Prostate gland (tissue), 2 donors: ENCODE data around the gene CTIF. TPM values are rescaled to one million over a fixed set of nuclear protein-coding genes. Genes with fewer than 3 reads are reported as not detected.

Experiments used
- DNase-seq: peaks from one replicate; pipeline ENCODE4 v3.0.0-alpha.2; 2019; ENCODE audit warnings: low spot score
- H3K27ac ChIP-seq, 2 donors: fragments of 200-600 bp; sonication (generic); 2 replicates each; pipeline ENCODE4 v1.5.1; 2017 to 2019
- H3K27me3 ChIP-seq: fragments of 200-600 bp; sonication (generic); replicated peaks from 2 replicates; pipeline ENCODE4 v1.5.1; 2019; ENCODE audit not compliant: insufficient read depth
- H3K36me3 ChIP-seq, 2 donors: fragments of 200-600 bp; sonication (generic); 1 replicate in 1 of 2; 2 replicates in 1 of 2; pipeline versions ENCODE4 v1.5.1 to v1.8.1; 2017 to 2019
- H3K4me1 ChIP-seq: fragments of 200-600 bp; sonication (generic); replicated peaks from 2 replicates; pipeline ENCODE4 v1.5.1; 2019
- H3K4me3 ChIP-seq, 2 donors: fragments of 200-600 bp; sonication (generic); 2 replicates each; pipeline ENCODE4 v1.5.1; 2017 to 2019
- H3K9me3 ChIP-seq: fragments of 200-600 bp; sonication (generic); 2 replicates; pipeline ENCODE4 v1.5.1; 2017
- CTCF ChIP-seq, 4 experiments: fragments of 200-600 bp in 2 of 4; fragments of 450-650 bp in 2 of 4; sonication (generic) in 2 of 4; IDR thresholded peaks; 1 replicate in 3 of 4; 2 replicates in 1 of 4; pipeline ENCODE4 v1.5.1; 2016 to 2019; ENCODE audit warnings: antibody characterized with exemption in 4 of 4, mild to moderate bottlenecking in 2 of 4, moderate library complexity in 2 of 4
- POLR2A ChIP-seq: fragments of 450-650 bp; IDR thresholded peaks from one replicate; pipeline ENCODE4 v1.6.1; 2016; ENCODE audit warnings: antibody characterized with exemption, mild to moderate bottlenecking
- POLR2AphosphoS5 ChIP-seq: sonication (generic); formaldehyde crosslinking; IDR thresholded peaks from one replicate; pipeline ENCODE4 v1.6.1; 2017; ENCODE audit warnings: antibody characterized with exemption
- WGBS: methylation state at CpG from one replicate; pipeline ENCODE4 v1.1.5; 2018; 5-methylcytosine and 5-hydroxymethylcytosine counted together
- intact Hi-C: fragments of 100-400 bp; cut with DNase I; formaldehyde crosslinking; loops from one replicate; pipeline ENCODE4 v1.14.2; 2022
- total RNA-seq, 2 donors: library from RNA; depleted of rRNA; stranded (reverse); fragments of >200 nt; gene quantifications; one replicate each; pipeline ENCODE4 v1.1.0, GENCODE V29; 2016

The CTIF gene
- total RNA-seq, 2 donors from 2014 or later: 8.1 to 57.9 TPM

GRCh38 chr18:48533340-48534070 lies 5.3 kb upstream of the CTIF start:
- intact Hi-C loops: no loop called here
- no peak for TF ChIP-seq CTCF (IDR thresholded peaks at IDR 0.05)
- TF ChIP-seq POLR2A: no peak
- TF ChIP-seq POLR2AphosphoS5: no peak
- WGBS: 81% methylated on average over 6 of the region's 6 CpGs
- Histone ChIP-seq H3K27me3 (no peaks in the 10 kb centered on the region), H3K36me3 (no peaks in the 10 kb centered on the region), H3K27ac (no peak overlapping the region), H3K4me1 (no peaks in the 10 kb centered on the region), H3K4me3 (no peak overlapping the region), H3K9me3 (no peaks in the 10 kb centered on the region)
- no peak for DNase-seq

GRCh38 chr18:48534364-48534763 lies 4.5 kb upstream of the CTIF start:
- TF ChIP-seq POLR2AphosphoS5 (no peak), POLR2A (no peak), CTCF (IDR thresholded peaks at IDR 0.05) (no peak)
- Histone ChIP-seq H3K27me3 (no peaks in the 10 kb centered on the region), H3K4me3 (no peak overlapping the region), H3K4me1 (no peaks in the 10 kb centered on the region), H3K9me3 (no peaks in the 10 kb centered on the region), H3K36me3 (no peaks in the 10 kb centered on the region), H3K27ac (no peak overlapping the region)
- intact Hi-C loops: no loop called here
- DNase-seq: no peak
- 91% methylated on average over 3 of the region's 3 CpGs for WGBS

- 89% methylated on average over 2 of the region's 2 CpGs for WGBS
These were observed 2.9 kb upstream of the CTIF start for GRCh38 chr18:48535956-48536355.

GRCh38 chr18:48536516-48536915 lies 2.3 kb upstream of the CTIF start:
- Histone ChIP-seq H3K4me1 (no peaks in the 10 kb centered on the region), H3K9me3 (no peaks in the 10 kb centered on the region), H3K4me3 (no peak overlapping the region), H3K27ac (no peak overlapping the region), H3K27me3 (no peaks in the 10 kb centered on the region), H3K36me3 (no peaks in the 10 kb centered on the region)
- intact Hi-C loops: no loop called here
- TF ChIP-seq POLR2A (no peak), POLR2AphosphoS5 (no peak), CTCF (IDR thresholded peaks at IDR 0.05) (no peak)
- DNase-seq: no peak
- WGBS: 95% methylated on average over 6 of the region's 6 CpGs

More at GRCh38 chr18:48535956-48536355, 2.9 kb upstream of the CTIF start:
- TF ChIP-seq POLR2AphosphoS5: no peak
- no peak for TF ChIP-seq POLR2A
- TF ChIP-seq CTCF (IDR thresholded peaks at IDR 0.05): no peak
- DNase-seq: no peak
- H3K27ac ChIP-seq: no peak overlapping the region
- H3K36me3 ChIP-seq: no peaks in the 10 kb centered on the region
- intact Hi-C loops: no loop called here
- H3K9me3 ChIP-seq: no peaks in the 10 kb centered on the region
- no peaks in the 10 kb centered on the region for H3K4me1 ChIP-seq
- no peaks in the 10 kb centered on the region for H3K27me3 ChIP-seq
- no peak overlapping the region for H3K4me3 ChIP-seq
